Activated CD8-positive, alpha-beta memory T cell treated with anti-CD3 and anti-CD28 coated beads for 4 hours (primary cell): Measurements from ENCODE around the gene SMURF2.

ENCODE experiments used
- DNase-seq, 2 donors: peaks; one replicate each; pipeline ENCODE4 v3.0.0-alpha.2; 2020; ENCODE audit warnings: low read depth in 2 of 2

Gene SMURF2

DNA sequence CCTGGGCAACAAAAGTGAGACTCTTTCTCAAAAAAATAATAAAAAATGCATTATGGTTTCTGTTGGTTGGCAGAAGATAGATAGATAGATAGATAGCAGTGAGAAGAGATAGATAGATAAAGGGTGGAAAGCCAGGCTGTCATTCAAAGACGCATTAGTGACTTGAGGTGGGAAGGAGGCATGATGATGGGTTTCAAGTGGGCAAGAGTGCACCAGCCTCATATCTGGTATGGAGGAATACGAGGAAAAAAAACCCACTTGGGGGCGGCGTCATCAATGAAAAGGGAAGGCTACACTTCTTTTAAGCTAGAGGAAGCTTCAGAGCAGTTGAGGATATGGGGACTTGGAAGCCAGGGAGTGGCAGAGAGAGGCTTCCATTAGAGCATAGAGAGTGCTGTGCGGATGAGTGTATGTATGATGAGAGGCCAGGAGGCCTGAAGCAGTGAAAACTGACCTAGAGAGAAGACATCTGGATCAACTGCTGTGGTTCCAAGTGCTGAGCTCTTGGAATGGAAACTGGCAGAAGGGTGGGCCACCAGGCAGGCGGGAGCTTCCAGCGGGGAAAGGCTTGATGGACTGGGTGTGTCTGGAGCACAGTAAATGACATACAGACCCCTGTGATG, 123.5 kb downstream of the SMURF2 start:
- no peak for DNase-seq

DNA sequence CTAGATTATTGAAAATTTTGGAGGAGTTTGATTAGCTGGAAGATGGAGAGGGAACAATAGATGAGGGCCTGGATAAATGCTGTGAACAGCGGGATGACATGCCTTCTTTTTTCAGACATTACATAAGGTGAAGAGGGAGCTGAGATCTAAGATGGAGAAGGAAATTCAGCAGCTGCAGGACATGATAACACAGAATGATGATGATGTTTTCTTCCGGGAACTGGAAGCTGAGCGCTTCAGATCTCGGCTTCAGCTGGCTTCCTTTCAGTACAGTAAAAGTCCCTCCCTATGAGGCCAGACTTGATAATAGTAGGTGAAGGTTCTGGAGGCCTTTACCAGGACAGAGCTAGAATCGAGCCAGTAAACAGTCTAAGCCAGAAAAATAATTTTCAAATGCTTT, 124.6 kb downstream of the SMURF2 start:
- no peak for DNase-seq

DNA sequence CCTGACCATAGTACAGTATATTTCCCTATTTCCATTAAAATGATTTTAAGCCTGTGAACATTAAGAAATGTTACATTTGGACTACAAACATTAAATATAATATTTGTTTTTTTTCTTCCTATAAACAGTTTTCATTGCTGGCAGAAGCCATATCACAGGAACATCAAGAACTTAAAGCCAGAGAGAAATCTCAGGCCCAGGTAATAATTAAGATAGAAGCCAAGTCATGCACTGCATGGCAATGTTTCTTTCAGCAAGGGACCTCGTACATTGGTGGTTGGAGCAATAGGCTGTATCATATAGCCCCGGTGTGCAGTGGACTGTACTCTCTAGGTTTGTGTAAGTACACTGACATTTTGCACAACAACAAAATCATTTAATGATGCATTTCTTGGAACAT, 125.2 kb downstream of the SMURF2 start:
- DNase-seq = no peak

DNA sequence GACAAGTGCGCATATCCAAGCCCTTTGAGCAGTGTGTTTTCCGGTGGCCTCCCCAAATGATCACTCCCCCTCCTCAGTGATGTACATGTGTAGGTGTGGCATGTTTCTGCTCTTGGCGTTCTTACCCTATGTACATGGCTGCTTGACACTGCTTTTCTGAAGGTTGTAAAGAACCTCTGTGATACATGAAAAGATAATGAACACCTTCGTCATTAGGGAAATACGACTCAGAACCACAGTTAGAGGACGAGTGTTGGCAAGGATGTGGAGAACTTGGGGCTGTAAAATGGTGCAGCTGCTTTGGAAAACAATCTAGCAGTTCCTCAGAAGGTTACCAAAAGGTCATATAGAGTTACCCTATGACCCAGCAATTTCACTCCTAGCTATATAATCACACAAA, 126.8 kb downstream of the SMURF2 start:
- no peak for DNase-seq

DNA sequence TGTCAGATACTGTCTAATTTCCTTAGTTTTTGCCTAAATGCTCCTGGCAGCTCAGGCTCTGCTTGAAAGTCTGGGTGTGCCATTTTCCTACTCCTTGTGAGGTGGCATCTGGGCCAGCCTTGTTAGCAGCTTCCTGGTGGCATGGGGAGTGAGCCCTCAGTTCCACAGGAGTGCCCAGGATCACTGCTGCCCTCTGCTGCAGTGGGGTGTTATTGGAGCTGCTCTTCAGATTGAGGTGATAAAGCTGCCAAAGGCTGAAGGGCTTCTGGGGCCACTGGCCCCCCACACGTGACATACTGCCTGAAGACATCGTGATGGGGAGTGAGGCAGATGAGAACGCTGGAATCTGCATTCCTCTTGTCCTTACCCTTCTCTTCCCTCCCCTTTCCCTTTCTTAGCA, 127.9 kb downstream of the SMURF2 start:
- DNase-seq = no peak

DNA sequence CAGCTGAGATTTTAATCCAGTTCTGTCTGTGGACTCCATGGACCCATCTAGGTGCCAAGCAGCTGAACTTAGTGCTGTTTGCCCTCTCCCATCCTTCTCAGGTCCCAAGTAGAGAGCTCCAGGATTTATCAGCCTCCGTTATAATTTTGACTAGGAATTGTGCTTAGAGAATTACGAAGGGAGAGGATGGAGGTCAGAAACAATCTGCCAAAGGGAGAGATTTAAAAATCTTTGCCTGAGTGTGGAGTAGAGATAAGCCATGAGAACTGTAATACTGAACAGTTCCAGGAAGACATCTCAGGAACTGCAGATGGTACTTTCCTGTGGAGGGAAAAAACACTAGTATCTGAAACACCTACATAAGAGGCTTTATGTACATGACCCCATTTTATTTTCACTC, 128.3 kb downstream of the SMURF2 start:
- no peak for DNase-seq

DNA sequence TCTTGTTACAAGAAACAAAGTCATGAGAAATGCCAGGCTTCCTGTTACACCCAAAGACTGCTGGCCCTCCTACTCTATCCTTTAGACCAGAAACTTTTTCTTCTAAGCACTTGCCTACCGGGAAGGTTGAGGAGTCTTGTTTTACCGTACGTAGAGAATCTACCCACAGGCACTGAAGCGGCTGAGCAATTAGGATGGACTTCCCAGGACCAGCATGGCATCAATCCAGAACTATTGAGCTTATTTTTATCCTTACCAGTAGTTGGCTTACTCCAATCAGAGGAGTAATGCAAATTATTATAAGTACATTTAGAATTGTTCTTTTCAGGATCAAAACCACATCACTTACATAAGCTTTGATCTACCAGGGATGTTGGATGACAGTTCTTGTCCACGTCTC, 129.7 kb downstream of the SMURF2 start:
- no peak for DNase-seq

DNA sequence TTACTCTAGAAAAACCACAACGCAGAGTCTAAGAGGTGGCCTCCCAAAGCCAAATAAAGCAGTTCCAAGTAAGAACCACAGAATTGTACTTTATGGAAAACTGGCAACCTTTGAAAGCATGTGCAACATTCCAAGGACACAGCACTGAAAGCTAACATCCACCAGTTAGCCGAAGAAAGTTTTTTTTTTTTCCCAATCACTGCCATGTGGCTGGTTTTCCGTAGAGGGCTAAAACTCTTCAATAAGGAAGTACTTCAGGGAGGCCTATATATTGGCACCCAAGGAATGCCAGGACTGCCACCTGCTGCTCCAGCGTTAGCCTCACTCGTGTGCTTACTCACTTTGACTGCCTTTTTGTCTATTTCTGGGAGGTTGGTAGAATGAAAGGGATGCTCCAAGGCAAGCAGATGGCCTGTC, 130.1 kb downstream of the SMURF2 start:
- no peak for DNase-seq

DNA sequence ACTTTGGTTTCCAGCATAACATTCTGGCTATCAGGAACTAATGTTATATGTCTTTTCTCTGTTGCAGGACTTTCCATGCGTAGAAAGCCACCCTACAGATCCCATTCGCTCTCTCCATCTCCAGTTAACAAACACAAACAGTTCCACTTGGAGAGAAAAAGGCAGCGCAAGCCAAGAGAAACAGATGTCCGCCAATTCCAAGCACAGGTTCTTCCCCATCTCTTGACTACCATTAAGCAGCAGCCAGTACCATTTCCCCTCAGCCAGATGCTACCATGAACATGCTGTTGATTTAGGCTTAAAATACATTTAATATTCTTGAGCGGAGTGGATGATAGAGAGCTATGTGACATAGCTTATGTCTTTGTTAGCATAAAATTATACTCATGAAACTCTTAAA, 132.9 kb downstream of the SMURF2 start:
- DNase-seq = no peak

DNA sequence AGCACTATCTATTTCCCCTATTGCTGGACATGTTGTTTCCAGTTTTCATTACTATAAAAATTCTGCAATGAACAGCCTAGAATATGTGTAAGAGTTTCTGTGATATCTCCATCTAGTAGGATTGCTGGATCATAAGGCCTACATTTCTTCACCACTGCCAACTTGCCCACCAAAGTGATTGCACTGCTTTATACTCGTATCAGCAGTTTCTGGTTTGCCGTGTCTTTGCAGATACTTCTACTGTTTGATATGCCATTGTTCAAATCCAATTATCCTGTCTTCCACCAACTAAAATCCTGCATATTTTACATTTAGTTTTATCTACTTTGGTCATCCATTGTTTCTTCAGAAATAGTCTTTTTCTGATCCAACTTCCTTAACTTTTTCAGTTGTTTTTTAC, 134.2 kb downstream of the SMURF2 start:
- DNase-seq = no peak

DNA sequence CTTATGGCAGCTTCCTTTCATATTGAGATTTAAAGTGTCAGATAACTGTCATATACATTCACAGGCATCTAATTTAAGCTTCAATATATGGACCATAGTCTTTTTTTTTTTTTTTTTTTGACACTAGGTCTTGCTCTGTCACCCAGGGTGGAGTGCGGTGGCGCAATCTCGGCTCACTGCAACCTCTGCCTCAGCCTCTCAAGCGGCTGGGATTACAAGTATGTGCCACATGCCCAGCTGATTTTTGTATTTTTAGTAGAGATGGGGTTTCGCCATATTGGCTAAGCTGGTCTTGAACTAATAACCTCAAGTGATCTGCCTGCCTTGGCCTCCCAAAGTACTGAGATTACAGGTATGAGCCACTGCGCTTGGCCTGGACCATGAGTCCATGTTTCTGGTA, 141.7 kb downstream of the SMURF2 start:
- no peak for DNase-seq

DNA sequence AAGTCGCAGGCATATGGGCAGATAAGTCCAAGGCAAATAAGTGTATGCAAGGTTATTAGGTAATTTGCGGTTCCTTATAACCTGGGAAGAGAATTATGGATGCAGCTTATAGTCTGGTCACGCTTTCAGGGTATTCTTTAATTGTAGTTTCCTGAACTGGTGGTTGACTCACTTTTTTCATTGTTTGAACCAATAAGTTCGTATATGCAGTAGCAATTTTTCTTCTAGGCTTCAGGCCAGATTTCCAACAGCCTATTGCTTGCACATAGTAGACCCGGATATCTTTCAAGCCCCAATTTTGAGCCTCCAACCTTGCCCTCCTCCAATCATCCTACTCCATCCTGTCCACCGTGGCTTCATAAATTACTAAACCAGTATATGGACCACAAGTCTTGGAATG, 142.5 kb downstream of the SMURF2 start:
- no peak for DNase-seq

DNA sequence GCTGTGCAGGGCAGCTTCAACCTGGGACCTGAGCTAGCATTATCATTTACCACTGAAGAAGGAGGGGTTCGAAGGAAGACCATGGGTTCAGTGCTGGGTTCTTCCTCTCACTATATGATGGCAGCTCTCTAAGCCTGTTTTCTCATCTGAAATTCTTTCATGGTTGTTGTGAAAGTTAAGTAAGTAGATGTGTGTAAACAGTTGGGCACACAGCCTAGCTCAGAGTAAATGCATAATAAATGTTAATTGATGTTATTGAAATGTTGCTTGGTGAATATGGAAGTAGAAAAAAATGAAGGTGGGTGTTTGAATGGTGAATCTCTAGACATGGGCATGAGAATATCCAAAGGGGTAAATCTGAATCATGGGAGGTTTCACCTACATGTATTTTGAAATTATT, 146.3 kb downstream of the SMURF2 start:
- DNase-seq = no peak

DNA sequence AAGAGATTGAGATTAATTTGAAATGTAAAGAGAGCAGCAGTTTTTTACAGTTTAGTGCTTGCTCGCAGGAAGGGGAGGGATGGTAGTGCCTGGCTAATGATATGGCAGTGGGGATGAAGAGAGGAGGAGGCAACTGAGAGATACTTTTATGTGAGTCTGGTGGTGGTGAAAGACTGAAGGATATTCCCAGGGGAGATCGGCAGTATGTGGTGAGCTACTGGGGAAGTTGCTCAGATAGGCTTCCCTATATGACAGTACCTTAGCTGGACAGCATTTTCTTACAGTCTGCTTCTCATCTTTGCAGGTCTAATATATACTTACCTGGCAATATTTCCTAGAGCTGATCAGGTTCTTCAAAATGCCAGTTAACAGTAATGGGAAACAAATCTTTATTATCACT, 146.7 kb downstream of the SMURF2 start:
- DNase-seq = no peak

DNA sequence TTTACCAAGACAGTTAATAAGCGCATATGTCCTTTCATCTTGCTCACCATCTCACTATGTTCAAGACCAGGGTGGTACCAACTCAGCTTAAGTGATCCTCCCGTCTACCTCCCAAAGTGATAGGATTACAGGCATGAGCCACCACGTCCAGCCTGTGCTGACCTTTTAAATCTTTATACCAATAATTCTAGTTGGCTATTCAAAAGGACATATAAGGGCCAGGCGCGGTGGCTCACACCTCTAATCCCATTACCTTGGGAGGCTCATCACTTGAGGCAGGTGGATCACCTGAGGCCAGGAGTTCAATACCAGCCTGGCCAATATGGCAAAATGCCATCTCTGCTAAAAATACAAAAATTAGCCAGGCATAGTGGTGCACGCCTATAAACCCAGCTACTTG, 152.9 kb downstream of the SMURF2 start:
- no peak for DNase-seq

DNA sequence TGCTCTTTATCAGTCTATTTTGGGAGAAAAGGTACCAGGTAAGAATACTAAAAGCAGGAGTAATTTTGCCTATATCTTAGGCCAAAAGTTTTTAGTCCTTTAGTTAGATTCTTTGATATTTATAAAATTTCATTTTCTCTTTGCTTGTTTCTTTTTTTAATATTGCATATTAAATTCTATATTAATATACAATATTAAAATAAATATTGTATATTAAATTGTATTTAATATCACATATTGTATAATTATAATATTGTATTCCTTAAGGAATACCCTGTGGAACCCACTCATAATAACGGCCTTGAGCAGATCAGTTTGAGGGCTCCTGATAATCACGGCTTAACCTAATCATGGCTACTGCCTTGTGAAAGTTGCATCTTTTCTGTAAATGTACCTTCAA, 153.4 kb downstream of the SMURF2 start:
- DNase-seq = no peak

DNA sequence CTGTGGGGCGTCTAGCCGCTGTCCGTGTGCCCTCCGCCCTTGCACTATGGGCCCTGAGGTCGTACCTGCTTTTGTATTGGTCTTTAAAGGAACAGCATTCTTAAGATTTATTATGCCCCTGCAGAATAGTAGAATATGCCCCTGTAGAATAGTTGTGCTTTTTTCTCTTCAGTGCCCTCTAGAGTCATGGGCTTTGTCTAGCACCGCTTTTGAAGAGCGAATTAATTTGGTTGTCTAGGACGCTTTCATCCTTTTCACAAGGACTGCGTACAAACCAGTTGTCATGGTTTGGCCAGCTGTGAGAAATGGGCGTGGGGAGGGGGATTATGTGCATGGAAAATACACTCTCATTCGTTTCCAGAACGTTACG, 154.7 kb downstream of the SMURF2 start:
- DNase-seq = peak in 1 of 2 donors; percentile 11

DNA sequence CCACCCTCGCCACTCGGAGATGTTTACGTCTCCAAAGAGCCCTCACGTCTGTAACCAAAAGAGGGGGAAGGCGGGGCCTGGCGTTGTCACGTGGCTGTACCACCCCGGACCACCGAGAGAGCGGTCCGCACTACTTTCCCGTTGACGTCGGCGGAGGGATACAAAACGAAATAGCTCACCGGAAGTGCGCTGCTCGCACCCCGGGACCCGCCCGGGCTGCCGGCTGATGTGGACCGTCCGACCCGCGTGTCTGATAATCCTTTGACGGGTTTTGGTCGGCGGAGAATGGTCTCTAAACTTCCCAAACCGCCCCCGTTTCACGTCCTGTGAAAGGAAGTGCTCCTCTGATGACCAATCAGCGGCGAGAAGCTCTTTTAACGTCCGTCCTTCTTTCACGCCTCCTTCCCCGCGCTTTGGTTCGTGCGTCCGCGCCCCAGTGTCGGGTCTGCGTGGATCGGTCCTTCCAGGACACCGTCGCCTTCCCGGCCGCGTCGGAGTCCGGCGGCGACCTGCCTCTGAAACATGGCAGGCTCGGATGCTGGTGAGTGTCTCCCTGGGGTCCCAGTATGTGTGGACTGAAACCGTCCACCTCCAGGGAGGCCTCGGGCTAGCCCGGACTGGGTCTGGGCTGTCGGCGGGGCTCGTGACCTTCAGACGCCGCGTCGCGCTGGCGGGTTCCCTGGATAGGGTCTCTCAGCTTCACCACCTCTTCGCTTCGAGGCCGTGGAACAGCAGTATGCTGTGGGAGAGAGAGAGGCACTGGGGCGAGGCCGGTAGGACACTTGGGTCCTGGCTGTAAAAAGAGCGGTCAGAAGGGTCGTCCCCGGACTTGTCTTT, 155.3 kb downstream of the SMURF2 start, which contains the start of gene CEP95:
Gene CEP95 (plus strand): TSS at position 402 of the 837 bp plus-strand sequence. CDS start 121 bp downstream, at position 523.
- DNase-seq = peak; percentile 91 to 95

DNA sequence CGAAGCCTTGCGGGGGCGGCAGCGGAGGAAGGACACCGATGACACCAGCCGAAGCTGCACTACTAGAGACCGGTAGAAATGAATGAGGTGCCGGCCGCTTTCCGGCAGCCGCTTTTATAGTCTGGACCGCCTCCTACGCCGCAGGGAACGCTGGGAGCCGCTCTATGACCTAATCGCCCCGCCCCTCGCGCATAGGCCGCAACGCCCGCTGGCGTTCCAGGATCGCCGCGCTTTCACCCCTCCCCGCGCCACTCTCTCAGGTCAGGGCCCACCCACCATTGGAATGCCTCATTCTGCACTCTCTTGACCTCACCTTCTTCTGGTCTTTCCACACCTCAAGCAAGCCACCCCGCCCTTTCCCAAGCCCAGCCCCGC, 155.9 kb downstream of the SMURF2 start, which contains the start of gene DDX5:
Gene DDX5 (minus strand): TSS at position 89 of the 375 bp plus-strand sequence. CDS start 170 bp downstream, outside the sequence.
- peak; percentile 95 to 96 for DNase-seq

DNA sequence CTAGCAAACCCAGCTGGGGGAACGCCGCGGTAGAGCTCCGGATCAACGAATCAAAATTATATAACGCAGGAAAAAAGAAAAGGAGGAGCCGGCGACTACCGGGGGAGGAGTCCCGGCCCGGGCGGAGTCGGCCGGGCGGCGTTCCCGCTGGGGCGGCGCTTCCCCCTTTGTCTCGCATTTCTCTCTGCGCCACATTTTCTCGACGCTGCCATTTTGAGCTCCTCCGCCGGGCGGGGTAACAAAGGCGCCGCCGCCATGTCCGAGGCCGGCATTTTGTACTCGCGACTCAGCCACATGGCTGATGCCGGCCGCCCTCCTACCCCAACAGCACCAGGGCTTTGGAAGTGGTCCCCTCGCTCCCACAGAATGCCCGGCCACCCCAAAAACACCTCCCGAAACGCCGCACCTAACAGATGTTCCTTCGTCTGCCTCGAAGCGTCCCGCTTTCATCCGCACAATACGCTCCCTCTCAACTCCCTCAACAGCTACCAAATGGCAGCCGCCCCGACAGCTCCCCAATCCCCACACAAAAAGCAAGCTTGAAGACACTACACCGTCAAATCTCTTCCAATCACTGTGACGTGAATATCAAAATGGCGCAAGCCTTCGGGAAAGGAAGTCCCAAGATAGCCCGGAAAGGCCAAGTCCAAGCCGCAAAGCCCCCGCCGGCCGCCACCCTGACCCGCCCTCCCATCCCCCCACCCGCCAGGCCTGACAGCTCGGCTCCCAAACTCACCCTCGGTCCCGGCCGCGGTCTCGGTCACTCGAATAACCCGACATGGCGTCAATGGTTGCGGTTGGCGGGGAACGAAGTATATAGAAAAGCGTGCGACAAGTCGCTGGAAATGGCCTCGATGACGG, 156.5 kb downstream of the SMURF2 start:
- peak; percentile 68 to 77 for DNase-seq

DNA sequence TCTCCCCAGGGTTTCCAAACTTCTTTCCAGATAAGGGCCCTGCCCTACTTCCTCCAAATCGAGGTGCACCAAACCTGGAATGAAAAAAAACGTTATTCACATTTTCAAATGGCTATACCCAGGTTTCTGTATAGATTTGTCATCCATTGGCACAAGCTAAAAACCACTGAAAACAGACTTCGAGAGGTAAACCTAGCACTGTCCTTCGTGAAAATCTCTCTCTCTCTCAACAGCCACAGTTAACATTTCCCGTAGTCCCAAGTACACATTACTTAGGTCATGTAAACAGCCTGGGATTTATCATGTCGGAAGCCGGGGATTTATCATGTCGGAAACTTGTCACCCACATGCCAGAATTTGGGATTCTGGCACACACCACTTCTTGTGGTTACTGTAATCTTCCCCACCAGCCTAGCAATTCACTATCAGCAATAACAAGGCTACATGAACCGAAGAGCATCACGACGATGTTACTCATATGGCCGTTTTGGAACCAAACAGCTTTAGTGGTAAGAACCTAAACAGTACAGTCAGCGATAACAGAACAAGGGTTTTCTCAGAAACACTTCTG, 157.3 kb downstream of the SMURF2 start:
- DNase-seq = no peak
